GM19099 (cell line): ENCODE data around the gene COG1.

Source experiments
- POLR2A ChIP-seq: IDR thresholded peaks from 3 replicates; pipeline ENCODE4 v1.6.1; 2011; ENCODE audit warnings: low read depth; ENCODE audit not compliant: insufficient read length; ENCODE audit errors: extremely low read depth

The COG1 gene

DNA sequence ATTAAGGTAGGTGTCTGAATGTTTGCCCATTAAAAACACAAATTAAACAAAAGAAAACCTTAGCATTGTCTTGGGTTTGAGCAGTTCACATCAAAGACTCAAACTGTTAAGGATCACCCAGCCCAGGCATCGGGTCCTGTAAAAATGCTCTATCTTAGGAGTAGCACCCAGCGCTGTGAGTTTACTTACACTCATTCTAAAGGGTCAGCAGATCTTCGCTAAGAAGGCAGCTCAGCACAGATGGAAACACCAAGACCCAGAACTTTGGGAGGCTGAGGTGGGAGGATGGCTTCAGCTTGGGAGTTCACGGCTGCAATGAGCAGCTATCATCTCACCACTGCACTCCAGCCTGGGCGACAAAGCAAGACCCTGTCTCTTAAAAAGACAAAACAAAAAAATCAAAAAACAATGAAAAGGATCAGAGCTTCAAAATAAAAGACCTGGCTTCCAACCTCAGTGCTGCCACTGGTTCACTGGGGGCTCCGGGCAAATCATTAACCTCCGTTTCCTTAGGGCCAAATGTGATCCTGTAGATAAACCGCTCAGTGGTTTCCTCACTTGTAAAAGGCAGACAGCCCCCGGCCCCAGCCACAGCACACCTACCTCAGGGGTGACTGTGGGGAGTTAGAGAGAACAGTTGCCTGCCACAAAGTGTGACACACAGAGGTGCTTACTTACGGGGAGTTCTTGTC lies 11.1 kb downstream of the COG1 start:
- no peak for TF ChIP-seq POLR2A

- TF ChIP-seq POLR2A = no peak
These were observed 12.7 kb downstream of the COG1 start for GRCh38 chr17:73205459-73205961.

- TF ChIP-seq POLR2A = no peak
These were observed 15.4 kb downstream of the COG1 start for GRCh38 chr17:73208139-73208827.

DNA sequence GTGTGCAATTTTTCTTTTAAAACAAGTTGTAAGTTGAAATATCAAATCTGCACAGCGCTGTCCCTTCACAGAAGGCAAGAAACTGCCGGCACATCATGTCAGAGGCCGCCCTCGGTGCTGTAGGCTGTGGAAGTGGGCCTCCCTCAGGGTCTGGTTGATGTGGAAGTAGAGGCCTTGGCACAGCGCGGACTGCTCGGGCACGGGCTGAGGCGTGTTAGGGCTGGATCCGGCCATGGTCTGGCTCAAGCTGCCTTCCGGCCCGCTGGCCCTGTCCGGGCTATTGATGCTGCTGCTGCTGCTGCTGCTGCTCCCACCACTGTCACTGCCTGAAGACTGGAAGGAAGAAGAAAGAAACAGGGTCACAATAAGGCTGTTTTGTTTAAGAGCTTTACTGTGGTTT lies 16.6 kb downstream of the COG1 start:
- TF ChIP-seq POLR2A = no peak

GRCh38 chr17:73210002-73210678 lies 17.3 kb downstream of the COG1 start:
- no peak for TF ChIP-seq POLR2A

- no peak for TF ChIP-seq POLR2A
These were observed 18.9 kb downstream of the COG1 start for GRCh38 chr17:73211745-73212144.

GRCh38 chr17:73214008-73214407 lies 21.2 kb downstream of the COG1 start:
- TF ChIP-seq POLR2A = no peak

- TF ChIP-seq POLR2A = no peak
These were observed 22.0 kb downstream of the COG1 start for GRCh38 chr17:73214851-73215250.

DNA sequence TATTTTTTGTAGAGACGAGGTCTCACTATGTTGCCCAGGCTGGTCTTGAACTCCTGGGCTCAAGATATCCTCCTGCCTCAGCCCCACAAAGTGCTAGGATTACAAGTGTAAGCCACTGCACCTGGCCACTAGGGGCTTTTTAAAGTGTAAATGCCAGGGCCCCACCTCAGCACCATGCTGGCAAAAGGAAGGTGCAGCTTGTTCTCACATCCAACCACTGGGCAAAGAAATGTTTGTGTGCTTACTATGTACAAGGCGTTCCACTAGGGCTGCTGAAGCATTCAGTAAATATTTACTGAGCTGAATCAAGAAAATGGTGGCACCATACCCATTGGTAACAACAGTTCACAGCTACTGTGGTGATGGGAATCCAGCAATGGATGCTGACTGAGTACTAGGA lies 22.6 kb downstream of the COG1 start:
- no peak for TF ChIP-seq POLR2A

- no peak for TF ChIP-seq POLR2A
These were observed 30.9 kb downstream of the COG1 start for GRCh38 chr17:73223626-73224230.

DNA sequence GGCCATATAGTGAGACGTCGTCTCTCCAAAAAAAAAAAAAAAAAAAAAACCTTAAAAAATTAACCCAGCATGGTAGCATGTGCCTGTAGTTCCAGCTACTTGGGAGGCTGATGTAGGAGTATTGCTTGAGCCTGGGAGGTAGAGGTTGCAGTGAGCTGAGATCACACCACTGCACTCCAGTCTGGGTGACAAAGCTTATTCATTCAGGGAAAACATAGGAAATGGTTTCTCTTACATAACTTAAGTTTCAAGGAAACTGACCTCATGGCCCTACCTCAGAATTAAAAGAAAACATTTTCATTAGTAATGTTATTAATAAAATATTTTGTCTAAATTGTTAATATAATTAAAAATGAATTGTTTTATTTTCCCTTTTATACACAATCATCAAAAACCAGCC lies 31.4 kb downstream of the COG1 start:
- no peak for TF ChIP-seq POLR2A

DNA sequence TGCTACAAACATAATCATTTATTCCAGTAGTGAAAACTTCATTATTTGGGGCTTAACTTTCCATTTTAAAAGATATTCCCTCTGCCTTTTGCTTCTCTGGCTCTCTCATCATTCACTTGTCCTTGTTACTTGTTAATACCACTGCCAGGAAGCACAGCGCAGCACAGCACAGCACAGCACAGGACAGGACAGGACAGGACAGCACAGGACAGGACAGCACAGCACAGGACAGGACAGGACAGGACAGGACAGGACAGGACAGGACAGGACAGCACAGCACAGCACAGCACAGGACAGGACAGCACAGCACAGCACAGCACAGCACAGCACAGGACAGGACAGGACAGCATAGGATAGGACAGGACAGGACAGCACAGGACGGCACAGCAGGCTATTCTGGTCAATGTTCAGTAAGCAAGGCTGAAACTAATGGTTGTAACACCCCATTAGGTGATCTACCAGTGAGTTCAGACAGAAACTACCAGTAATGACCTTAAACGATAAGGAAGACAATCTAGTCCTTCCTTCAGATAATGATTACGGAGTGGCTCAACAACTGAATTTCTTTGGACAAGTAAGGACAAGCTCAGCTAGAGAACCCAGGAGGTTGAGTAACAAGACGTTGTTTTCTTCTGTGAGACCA lies 31.9 kb downstream of the COG1 start:
- no peak for TF ChIP-seq POLR2A

DNA sequence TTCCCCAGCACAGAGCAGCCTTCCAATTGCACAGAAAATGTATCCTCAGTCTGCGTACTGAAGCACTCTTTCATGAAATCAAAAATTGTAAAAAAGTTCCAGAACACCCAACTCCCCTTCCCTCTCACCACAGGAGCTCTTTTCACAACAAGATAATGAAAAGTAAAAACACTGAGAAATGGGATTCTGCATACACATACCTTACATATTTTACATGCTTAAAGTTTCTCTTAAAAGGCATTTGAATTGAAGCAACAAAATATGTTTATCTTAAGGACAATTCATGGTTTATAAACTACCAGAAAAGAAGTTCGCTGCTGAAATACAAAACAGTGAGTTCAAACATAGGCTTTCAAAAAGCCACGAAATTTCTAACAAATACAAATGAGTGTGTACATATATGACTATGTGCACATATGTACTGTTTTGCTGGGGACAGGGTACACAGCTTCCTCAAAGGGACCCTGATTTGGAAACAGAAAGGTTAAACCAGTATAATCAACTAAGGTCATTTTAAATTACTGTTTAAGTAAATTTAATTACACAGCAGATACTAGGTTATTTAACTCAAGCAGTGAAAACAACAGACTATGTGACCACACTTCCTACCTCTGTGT lies 33.8 kb downstream of the COG1 start:
- no peak for TF ChIP-seq POLR2A

DNA sequence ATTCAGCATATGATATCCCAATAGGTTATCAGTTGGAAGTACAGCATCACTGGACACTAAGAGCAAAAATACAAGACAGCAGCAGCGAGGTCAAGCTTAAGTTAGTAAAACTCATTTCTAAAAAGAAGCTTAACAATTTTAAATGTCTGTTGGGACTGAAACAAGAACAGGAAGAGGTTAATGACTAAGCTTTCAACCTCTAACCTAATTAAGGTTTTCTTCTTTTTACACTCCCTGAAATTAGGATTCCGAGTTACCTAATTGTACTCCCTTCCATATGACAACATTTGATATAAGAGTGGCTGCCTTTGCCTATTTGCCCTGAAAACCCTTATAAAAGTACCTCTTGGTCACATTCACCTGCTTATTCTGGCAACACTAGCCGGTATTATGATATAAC lies 34.5 kb downstream of the COG1 start:
- no peak for TF ChIP-seq POLR2A
